Kidney (tissue), 14 donors: ENCODE measurements around the gene IL4I1. TPM values are rescaled to one million over a fixed set of nuclear protein-coding genes. Genes with fewer than 3 reads are reported as not detected.

Experiments used
- DNase-seq, 5 donors: peaks; one replicate each; pipeline ENCODE4 v3.0.0-alpha.2; 2013 to 2020
- FAIRE-seq: peaks from 2 replicates; lab custom pipeline; 2012; peaks lifted over from hg19 to GRCh38; lab: Jason Lieb, UNC
- H3K27ac ChIP-seq, 2 donors: one replicate each; pipeline ENCODE4 v1.7.0; 2013; ENCODE audit warnings: low read depth in 2 of 2, low read length in 2 of 2, inconsistent platforms in 1 of 2
- H3K27me3 ChIP-seq: one replicate; pipeline ENCODE4 v1.7.1; 2013; ENCODE audit warnings: low read length, inconsistent platforms; ENCODE audit not compliant: control insufficient read depth, insufficient read depth
- H3K36me3 ChIP-seq, 3 donors: one replicate each; pipeline versions ENCODE4 v1.7.0 to v1.7.1; 2013; ENCODE audit warnings: low read length in 3 of 3, control low read depth in 1 of 3, inconsistent platforms in 1 of 3; ENCODE audit not compliant: insufficient read depth in 3 of 3, control insufficient read depth in 2 of 3
- H3K4me1 ChIP-seq, 3 donors: one replicate each; pipeline versions ENCODE4 v1.7.0 to v1.7.1; 2013; ENCODE audit warnings: low read length in 3 of 3, inconsistent platforms in 1 of 3, low read depth in 1 of 3; ENCODE audit not compliant: control insufficient read depth in 2 of 3, insufficient read depth in 2 of 3
- H3K4me3 ChIP-seq, 3 donors: one replicate each; pipeline versions ENCODE4 v1.7.0 to v1.8.1; 2013; ENCODE audit warnings: low read length in 3 of 3, control low read depth in 1 of 3, inconsistent platforms in 1 of 3
- H3K9ac ChIP-seq, 3 donors: one replicate each; pipeline versions ENCODE4 v1.7.0 to v1.7.1; 2013; ENCODE audit warnings: low read length in 3 of 3, control low read depth in 1 of 3, inconsistent platforms in 1 of 3
- H3K9me3 ChIP-seq, 3 donors: one replicate each; pipeline versions ENCODE4 v1.7.0 to v1.7.1; 2013; ENCODE audit warnings: low read length in 3 of 3, control low read depth in 1 of 3, inconsistent platforms in 1 of 3; ENCODE audit not compliant: control insufficient read depth in 2 of 3, insufficient read depth in 1 of 3
- CTCF ChIP-seq: IDR thresholded peaks from 3 replicates; pipeline ENCODE4 v1.5.1; 2012; ENCODE audit warnings: mild to moderate bottlenecking, moderate library complexity, borderline replicate concordance; ENCODE audit not compliant: insufficient read depth; ENCODE audit errors: extremely low read depth
- intact Hi-C: fragments of 100-400 bp; cut with DNase I; formaldehyde crosslinking; loops from one replicate; pipeline ENCODE4 v1.11.1; 2022
- polyA plus RNA-seq: library from polyadenylated mRNA; stranded (reverse); fragments of 350-450 nt; fragmentation: Illumina TruSeq; extraction: RNeasy Lipid Tissue Mini Kit (QIAGEN cat#74804); gene quantifications from one replicate; pipeline ENCODE4 v1.2.3, GENCODE V29; 2014; ENCODE audit warnings: low read depth, low replicate concordance; ENCODE audit not compliant: insufficient read depth
- total RNA-seq: library from RNA; stranded (reverse); fragmentation: NEBNext Ultra II Directional; extraction: Animal tissue kit (Norgen Biotek cat#: 25700); gene quantifications from one replicate; pipeline ENCODE4 v1.2.1, GENCODE V29; 2021
- donor health status: control.
- donor health status: control.
- donor health status: control.
- donor health status: control.
- donor health status: control.
- donor health status: DM: yes; HTN: yes; CAD: no.
- donor health status: Normal renal cell carcinoma (clear cell type).

Gene IL4I1
- total and polyA plus RNA-seq, 2 donors from 2014 or later, result 0.82 to 12.8 TPM

GRCh38 chr19:49875177-49875576 is 21.5 kb downstream of the IL4I1 start:
- peak overlapping the region in 1 of 2 donors; percentile 100 for H3K27ac ChIP-seq
- peak overlapping the region in 2 of 3 donors; percentile 91 to 94 for H3K4me3 ChIP-seq
- intact Hi-C loops, result no loop called here
- DNase-seq (no peak), FAIRE-seq (no peak)
- H3K36me3 ChIP-seq, result peaks cover under 1 to 21% (median 2%) of the 10 kb centered on the region in 3 donors
- H3K27me3 ChIP-seq, result no peaks in the 10 kb centered on the region
- H3K9ac ChIP-seq, result peak overlapping the region in 1 of 3 donors; percentile 91
- TF ChIP-seq CTCF, result no peak
- H3K9me3 ChIP-seq, result no peaks in the 10 kb centered on the region
- H3K4me1 ChIP-seq, result peaks cover 1 to 25% (median 19%) of the 10 kb centered on the region in 3 donors

GRCh38 chr19:49874503-49875157 is 22.1 kb downstream of the IL4I1 start:
- no peak for FAIRE-seq
- no peak overlapping the region for H3K27ac ChIP-seq

GRCh38 chr19:49873834-49874233 is 22.9 kb downstream of the IL4I1 start:
- intact Hi-C loops, result no loop called here
- FAIRE-seq (no peak), DNase-seq (no peak)
- H3K27ac ChIP-seq, result no peak overlapping the region
- TF ChIP-seq CTCF, result no peak
- no peak overlapping the region for H3K4me3 ChIP-seq
- peaks cover 2 to 29% (median 22%) of the 10 kb centered on the region in 3 donors for H3K4me1 ChIP-seq
- H3K36me3 ChIP-seq, result peaks cover 0 to 11% (median 0%) of the 10 kb centered on the region in 3 donors
- no peak overlapping the region for H3K9ac ChIP-seq
- H3K27me3 ChIP-seq, result no peaks in the 10 kb centered on the region
- no peaks in the 10 kb centered on the region for H3K9me3 ChIP-seq

More at GRCh38 chr19:49874503-49875157, 22.1 kb downstream of the IL4I1 start:
- H3K9ac ChIP-seq, result no peak overlapping the region
- peaks cover 0 to 19% (median 2%) of the 10 kb centered on the region in 3 donors for H3K36me3 ChIP-seq
- no peak overlapping the region for H3K4me3 ChIP-seq
- DNase-seq, result no peak
- intact Hi-C loops, result no loop called here
- no peaks in the 10 kb centered on the region for H3K9me3 ChIP-seq
- peaks cover 2 to 29% (median 22%) of the 10 kb centered on the region in 3 donors for H3K4me1 ChIP-seq
- no peak for TF ChIP-seq CTCF
- H3K27me3 ChIP-seq, result no peaks in the 10 kb centered on the region
